ENCODE measurements around the gene BAIAP3.

Gene BAIAP3

DNA sequence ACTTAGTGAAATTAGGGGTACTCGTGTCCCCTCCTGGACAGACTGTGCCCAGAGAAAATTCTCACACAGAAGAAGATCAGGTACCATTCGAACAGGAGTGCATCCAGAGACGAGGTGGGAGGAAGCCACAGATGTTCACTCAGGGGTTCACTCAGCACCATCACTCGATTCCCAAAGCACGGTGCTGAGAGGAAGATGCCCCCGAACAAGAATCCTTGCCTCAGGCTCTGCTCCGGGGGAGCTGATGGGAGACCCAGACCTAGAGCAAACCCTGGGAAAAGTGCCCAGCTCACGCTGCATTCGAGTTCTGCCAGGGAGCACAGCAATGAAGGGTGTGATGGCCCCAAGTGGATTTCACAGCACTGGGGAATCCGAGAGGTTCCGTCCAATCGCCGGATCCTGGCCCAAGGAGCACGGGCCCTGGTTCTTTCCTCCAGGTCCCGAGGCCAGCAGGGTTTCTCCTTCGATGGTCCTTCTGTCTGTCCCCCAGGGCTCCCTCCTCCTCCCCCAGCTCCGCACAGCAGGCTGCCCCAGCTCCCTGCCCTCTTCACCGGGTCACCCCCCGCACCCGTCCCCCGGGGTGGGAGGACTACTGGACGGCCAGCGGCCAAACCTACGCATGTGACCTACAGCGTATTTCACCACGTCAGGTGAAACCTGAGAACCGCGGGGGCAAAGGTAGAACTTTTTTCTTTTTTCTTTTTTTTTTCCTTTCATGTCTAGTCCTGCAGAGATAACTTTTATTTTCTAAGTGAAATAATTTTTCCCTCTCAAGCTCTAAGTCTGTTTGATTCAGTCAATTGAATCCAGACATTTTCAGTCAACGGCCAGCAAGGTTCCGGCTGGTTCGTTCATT, 34.2 kb upstream of the BAIAP3 start:
- DNase-seq, result no peak

DNA sequence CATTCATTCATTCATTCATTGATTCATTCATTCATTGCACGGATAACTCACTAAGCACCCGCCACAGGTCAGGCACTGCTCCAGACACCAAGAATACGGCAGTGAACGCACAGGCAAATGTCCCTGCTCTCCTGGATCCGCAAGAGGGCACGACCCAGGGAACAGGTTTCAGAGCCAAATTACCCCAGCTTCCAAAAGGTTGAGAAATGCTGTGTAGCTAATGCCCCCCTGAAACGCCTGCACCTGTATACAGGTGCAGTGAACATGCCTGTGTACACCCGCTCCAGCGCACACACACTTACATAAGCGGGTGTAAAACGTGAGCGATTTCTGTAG, 33.6 kb upstream of the BAIAP3 start:
- DNase-seq, result no peak

DNA sequence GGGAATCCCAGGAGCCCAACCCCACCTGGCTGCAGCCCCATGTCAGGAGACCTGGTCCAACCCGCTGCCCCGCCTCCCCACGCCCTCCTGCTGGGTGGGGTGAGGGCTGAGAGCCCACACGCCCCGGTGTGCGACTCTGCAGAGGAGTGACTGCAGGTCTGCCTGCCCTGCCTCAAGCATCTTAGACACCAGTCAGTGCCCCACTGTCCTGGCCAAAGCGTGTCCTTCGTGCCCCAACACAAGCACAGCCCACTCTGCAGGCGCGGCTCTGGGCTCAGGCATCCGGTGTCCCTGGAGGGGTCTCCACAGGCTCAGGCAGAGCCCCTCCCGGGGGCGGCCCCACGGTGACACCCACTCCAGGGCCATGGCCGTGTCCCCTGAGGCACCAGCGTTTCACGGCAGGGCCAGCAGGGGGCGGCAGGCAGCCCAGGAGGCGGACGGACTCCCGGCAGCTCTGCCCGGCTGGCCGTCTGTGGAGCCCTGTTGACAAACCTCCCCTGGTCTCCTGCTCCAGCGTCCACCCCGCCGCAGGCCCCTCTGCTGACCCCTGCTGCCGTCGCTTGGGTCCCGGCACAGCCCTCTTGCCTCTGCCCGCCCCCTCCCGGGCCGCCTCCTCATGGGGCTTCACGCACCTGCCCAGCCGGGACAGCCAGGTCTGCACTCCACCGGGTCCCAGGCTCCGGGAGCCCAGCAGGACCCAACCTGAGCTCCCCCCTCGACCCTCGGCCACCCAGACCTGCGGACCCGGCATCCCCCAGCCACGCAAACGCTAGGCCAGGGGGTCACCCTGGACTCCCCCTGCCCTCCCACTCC, 32.6 kb upstream of the BAIAP3 start:
- DNase-seq, result peak; percentile 75 to 78

DNA sequence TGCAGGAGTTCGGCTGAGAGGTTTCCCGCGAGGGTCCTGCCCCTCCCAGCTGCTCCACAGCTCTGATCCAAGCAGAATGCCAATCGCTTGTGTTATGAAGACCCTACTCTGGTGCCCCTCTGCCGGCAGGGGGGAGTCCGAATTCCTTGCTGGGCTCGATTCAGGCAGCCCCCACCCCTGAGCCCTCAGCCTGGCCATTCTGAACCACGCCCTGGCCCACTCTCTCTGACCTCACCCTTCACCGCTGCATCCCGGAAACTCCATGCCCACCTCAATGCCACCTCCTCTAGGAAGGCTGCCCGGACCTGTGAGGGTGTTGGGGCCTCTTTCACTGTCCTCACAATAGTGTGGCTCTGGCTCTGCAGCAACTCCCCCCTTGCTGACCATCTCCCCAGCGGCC, 31.9 kb upstream of the BAIAP3 start:
- DNase-seq, result no peak

DNA sequence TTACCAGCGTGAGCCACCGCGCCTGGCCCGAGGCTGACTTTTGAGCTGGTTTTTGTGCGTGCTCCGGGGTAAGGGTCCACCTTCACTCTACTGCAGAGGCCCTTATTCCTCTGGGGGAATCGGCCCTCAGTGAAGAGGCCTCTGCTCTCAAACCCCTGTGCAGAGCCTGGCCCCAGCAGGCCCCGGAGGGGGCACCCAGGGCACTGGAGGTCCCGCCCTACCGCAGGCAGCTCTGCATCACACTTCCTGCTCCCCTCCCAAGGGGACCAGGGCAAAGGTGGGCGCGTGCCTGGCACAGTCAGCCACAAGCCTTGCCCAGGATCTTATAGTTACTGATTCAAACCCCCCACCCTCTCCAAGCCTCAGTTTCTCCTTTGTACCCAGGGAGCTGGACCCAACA, 27.6 kb upstream of the BAIAP3 start:
- no peak for DNase-seq

DNA sequence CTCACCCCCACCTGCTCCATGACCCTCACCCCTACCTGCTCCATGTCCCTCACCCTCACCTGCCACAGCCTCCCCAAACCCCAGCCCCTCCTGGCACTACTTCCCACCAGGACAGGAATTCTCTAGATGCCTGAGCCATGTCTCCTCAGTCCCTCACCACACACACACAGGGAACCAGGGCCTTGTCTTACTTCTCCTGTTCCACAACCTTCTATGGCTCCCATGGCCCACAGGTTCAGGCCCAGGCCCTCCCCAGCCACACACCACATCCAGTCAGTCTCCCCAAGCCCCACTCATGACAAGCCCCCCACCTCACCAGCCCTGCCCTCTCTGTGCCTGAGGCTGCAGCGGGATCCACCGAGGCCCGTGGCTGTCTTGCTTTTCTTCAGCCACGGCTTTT, 27.1 kb upstream of the BAIAP3 start:
- no peak for DNase-seq

DNA sequence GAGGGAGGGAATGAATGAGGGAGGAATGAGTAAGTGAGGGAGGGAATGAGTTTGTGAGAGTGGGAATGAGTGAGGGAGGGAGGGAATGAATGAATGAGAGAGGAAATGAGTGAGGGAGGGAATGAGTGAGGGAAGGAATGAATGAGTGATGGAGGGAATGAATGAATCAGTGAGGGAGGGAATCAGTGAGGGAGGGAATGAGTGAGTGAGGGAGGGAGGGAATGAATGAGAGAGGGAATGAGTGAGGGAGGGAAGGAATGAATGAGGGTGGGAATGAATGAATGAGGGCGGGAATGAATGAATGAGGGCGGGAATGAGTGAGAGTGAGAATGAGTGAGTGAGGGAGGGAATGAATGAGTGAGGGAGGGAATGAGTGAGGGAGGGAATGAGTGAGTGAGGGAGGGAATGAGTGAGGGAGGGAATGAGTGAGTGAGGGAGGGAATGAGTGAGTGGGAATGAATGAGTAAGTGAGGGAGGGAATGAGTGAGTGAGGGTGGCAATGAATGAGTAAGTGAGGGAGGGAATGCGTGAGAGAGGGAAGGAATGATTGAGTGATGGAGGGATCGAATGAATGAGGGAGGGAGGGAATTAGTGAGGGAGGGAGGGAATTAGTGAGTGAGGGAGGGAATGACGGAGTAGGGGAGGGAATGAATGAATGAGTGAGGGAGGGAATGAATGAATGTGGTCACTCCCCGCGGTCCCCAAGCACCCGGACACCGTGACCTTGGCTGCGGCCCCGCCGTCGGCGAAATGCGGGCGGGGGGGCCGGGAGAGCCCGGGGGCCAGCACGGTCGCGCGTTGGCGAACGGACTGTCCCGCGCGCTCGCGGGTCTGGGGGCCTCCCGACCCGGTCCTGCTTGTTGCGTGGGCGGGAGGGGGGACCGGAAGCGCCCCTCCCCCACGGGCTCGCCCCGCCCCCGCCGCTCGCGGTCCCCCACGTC, 25.1 kb upstream of the BAIAP3 start:
- DNase-seq, result no peak

DNA sequence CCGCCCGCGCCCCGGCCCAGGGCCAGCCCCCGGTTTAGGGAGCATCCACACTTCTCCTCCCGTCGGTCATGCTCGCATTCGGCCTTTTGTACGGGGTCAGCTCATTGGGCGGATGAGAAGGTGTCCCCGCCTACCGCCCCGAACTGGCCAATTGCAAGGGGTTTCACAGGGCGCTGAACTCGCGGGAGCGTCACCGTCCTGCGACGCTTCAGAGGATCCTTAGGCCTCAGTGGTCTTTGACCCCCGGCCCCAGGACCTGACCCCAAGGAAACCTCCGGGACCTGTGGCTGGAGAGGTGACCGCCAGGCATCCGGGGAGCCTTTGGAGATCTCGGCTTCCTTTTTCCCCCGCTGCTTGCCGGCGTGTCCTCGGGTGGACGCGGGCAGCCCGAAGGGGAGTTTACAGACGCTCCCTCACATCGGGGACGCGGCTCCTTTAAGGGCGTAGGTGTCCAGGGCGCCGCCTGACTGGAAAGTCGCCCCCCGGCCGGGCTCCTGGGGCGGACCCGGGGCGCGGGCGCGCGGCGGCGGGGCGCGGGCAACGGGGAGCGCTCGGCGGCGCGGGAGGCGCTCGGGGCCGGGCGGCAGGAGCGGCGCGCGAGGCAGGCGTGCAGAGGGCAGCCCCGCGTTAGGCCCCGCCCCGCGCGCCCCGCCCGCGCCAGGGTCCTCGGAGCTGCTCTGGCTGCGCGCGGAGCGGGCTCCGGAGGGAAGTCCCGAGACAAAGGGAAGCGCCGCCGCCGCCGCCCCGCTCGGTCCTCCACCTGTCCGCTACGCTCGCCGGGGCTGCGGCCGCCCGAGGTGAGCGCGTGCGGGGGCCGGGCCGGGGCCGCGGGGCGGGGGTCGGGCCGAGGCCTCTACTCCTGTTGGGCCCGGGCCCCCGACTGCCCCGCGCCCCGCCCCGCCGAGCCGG, 24.2 kb upstream of the BAIAP3 start, which contains the start of gene UBE2I:
Gene UBE2I, plus strand, starts transcription at position 660 of the 909 bp plus-strand sequence. CDS start 4,395 bp downstream, outside the sequence.
- peak; percentile 97 to 100 for DNase-seq

DNA sequence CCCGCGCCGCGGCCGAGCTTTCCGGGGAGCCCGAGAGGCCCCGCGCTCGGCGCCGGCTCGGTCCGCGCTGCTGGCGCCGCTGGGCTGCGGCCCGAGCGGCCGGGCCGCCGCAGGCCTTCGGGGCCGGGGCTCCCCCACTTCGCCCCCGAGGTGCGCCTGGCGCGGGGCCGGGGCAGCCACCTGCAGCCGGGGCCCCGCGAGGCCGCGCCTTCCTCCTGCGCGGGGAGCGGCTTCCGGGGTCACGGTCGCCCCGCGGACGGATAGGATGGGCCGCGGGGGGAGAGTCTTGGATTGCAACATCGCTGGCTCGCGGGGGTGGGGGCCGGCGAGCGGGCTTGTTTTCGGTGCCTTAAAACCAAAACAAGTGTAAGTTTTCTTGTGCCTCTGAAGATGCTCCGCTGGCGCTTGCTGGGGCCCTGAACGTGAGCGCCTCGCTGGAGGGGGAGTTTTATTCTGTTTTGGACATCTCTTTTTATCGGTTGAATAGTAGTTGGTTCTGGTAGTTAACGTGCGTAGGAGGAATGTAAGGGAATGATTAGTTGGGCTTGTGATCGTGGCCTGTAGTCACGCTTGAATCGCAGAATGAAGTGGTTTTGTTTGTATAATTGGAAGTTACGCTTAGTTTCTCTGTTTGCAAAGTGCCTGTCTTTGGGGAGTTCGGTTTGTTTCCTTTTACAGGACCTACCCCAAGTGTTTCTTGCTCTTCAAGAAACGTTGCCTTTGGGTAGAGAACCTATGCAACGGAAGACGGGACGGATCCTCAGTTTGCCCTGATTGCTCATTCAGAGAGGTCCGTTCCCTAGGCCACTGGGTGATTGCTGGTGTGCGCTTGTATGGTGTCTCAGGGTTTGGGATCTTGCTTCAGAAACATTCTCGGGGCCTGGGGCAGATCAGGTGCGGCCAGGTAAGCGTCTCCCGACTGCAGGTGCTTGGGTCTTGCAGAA, 23.3 kb upstream of the BAIAP3 start:
- peak; percentile 63 to 67 for DNase-seq

DNA sequence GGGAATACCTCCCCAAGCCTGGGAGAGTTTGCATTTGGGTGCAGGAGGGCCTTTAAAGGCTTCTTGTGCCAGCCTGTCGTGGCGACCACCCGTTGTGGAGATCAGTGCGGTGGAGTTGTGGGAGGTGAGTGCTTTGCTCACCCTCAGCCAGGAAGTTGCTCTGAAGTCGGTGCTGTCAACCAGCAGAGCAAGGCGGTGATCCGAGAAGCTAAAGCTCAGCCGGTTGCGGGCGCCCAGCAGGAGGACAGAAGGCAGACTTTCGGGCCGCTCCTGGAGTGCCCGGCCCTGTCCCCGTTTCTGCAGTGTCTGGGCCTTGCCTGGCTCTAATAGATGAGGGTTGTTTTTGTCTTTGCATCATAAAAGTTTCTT, 22.6 kb upstream of the BAIAP3 start:
- peak; percentile 32 to 40 for DNase-seq

DNA sequence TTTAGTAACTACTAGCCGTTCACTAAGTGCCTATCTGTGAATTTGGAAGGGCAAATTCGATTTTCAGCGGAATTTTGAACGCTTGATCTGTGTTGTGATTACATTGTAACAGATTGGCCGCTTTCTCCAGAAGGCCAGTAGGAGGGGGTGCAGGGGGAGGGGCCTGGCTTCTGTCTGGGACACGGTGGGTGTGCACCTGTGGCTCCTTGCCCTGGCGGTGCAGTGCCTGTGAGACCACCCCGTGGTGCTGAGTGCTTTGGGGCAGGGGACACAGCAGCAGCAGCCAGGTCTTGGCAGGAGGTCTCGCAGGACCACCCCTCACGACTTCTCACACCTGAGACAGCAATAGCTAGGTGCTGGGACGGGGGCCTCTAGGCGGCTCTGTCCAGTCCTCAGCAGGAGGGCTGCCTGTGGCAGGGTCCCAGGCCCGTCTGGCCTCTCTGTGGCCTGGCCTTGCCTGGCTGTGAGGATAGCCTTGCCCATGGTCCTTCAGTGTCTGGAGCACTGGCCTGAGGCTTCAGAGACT, 22.2 kb upstream of the BAIAP3 start:
- no peak for DNase-seq

DNA sequence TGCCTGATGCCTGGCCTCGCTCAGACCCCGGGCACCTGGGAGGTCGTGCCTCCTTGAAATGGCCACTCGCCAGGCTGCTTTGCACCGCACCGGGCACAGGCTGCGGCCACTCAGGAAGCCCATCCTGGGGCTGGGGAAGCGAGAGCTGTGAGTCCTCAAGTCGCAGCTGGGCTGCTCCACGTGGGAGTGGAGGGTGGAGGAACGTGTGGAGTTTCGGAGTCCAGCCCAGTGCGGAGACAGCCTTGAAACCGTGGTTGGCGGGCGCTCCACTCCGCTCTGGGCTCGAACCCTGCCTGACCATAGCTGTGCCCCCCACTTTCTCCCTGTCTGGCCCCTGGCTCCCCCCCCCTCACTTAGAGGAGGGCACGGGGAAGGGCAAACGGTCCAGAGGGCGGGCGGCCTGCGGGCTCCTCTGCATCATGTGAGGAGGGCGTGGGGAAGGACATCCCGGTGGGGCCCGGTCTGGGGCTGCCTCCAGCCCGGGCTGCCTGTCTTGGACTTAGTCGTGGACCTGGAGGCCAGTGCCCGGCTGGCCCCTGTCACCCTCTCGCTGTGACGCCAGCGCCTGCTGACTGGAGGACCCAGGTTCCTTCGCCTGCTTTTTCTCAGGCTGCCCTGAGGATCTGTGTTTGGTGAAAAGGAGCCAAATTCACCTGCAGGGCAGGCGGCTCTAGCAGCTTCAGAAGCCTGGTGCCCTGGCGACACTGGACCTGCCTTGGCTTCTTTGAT, 21.5 kb upstream of the BAIAP3 start:
- no peak for DNase-seq

DNA sequence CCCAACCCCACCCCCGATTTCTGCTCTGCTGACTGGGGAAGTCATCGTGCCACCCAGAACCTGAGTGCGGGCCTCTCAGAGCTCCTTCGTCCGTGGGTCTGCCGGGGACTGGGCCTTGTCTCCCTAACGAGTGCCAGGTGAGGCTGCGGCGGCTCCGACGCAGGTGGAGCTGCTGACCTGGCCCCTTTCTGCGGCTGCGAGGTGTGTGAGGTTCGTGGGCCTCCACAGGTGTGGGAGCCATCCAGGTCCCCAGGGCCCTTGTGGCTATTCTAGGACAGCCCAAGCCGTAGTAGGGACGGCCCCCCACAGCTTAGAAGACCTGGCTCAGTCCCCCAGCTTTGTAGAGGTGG, 21.0 kb upstream of the BAIAP3 start:
- no peak for DNase-seq

DNA sequence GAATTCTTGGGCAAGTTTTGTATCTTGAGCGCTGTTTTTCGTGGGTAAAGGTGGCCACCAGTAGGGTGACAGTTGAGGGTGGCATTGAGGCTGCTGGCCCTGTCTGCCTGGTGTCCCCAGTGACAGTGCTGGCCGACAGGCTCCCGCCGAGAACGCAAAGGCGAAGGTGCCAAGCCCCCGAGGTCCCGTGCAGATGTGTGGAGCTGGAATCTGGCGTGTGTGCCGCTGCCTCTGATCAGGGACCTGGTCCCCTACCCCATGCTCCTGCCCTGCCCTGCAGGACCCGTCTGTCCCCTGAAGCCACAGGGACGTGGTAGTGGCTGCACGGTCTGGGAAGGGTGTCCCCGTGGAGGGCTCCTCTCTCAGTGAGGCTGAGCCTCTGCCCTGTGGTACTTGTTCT, 20.5 kb upstream of the BAIAP3 start:
- DNase-seq, result no peak

DNA sequence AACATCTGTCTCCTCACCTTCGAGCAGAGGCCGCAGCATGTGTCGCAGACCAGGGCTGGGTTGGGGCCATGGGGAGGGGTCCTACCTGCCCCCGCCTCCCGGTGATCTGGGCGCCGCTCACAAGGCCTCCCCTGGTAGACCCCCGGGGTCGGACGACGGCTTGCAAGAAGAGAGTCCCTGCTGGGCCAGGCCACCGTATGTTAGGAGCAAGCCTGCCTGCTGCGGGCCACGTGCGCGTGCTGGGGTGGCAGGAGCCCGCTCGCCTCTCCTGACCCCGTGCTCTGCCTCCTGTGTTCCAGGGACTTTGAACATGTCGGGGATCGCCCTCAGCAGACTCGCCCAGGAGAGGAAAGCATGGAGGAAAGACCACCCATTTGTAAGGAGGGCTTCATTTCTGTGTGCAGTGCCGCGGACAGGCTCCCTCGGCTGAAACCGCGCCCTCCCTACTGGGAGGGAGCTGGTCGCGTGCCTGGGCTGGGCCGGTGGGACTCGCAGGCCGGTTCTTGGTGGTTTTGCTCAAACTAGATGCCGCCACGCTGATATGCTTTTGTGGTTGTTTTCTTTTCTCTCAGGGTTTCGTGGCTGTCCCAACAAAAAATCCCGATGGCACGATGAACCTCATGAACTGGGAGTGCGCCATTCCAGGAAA, 19.6 kb upstream of the BAIAP3 start:
- DNase-seq, result no peak

DNA sequence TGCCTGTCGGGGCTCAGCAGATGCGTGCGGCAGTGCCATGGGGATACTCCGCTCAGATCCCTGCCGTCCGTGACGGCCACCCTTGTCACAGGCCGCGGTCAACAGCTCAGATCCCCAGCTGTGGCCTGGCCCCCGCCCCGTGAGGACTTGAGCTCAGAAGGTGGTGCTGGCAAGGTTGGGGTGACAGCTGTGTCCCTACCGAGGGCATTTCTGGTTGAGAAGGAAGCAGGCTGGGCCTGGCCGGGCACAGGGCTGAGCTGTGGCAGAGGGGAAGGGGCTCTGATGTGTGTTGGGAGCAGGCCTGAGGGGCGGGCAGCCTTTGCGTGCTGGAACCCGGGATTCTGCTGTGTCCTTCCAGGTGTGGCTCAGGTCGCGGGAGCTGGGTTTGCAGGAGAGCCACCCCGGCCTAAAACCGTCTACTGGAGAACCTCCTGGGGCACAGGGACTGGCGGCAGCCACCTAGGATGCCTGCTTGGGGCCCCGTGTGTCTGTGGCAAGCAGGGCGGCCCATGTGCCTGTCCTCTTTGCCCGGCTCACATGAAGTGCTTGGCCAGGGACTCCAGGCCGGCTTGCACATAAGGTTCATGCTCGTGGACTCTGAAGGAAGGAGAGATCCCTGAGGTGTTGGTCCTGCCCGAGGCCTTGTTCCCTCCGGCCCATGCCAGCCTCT, 18.9 kb upstream of the BAIAP3 start:
- no peak for DNase-seq

DNA sequence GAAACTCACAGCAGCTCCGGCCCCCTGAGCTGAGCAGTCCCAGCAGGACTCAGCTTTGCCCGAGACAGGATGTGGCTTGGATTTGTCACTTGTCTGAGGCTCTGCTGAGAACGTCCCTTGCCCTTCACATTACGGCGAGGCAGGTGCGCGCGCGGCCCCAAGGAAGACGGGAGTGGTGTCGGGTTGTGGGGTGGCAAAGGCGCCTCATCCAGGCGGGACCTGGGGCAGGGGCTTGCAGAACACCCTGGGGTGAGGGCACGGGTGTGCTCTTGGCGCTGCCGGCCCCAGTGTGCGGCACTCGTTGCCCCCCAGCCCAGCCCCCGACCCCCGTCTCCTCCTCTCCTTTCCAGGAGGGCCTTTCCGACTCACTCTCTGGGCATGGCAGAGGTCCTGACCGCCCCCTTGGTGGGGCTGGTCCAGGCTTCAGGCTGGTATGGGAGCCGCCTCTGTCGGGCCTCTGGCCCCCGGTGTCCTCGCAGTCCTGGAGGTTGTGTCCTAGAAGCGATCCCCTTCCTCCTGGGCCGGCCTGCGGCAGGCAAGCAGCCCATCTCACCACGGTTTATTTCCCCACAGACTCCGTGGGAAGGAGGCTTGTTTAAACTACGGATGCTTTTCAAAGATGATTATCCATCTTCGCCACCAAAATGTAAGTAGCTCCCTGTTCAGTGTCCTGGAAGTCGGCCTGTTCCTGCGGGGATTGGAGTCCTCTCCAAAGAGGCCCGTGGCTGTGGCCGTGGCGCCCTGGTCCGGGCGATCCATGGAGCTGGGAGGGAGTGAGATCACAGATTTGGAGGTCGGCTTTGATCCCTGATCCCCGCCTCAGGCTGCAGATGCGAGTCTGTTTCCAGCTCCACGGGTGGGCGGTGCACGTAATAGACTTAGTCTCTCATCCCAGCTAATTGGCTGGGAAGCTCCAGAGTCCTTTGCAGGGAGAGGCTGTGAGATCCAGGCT, 18.1 kb upstream of the BAIAP3 start:
- DNase-seq, result no peak

DNA sequence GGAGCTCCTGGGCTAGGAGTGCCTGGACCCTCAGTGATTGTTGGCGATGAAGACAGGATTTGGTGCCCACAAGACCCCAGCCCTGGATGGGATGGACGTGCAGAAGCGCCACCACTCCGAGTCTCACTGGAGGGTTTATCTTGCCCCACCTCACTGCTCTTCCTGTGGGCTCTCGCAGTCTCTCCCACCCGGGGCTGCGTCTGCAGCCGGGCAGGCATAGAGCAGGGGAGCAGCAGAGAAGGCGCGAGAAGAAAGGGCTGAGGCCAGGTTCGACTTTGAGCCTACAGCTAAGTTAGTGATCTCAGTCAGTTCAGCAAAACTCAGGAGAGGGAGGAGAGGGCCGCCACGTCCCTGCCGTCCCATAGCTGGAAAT, 17.4 kb upstream of the BAIAP3 start:
- no peak for DNase-seq
